ENCODE data around the gene C7. TPM values are rescaled to one million over a fixed set of nuclear protein-coding genes. Genes with fewer than 3 reads are reported as not detected.

Gene C7
- total RNA-seq, 4 donors from 2014 or later = 694 to 893 (median 802) TPM

DNA sequence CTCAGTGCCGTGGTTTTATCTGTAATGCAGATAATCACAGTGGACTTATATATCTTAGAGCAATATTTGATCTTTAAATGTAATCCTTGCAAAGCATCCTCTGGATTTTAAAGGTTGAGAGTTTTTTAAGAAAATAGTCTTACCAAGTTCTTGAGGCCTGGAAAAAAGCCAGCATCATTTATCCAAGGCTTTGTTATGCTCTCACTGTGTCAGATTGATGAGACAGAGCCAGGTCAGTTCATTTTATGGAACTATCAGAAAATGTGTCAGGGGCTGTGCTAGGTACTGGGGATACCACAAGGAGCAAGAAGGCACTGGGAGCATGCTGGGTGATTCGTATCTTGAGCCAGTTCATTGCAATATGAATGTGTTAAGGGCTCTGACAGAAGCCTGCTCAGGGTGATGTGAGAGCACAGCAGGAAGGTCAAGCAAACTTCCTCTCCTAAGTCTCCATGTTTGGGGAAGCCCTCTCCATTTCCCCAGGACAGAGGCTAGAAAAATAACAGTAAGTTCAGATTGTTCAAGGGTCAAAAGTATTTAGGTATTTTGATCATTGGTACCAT, 19.7 kb downstream of the C7 start:
- no peak for TF ChIP-seq CTCF (IDR thresholded peaks at IDR 0.05)
- ATAC-seq (ENCODE audit: low FRiP score) = no peak
- no peak for DNase-seq (ENCODE audit: low spot score)

DNA sequence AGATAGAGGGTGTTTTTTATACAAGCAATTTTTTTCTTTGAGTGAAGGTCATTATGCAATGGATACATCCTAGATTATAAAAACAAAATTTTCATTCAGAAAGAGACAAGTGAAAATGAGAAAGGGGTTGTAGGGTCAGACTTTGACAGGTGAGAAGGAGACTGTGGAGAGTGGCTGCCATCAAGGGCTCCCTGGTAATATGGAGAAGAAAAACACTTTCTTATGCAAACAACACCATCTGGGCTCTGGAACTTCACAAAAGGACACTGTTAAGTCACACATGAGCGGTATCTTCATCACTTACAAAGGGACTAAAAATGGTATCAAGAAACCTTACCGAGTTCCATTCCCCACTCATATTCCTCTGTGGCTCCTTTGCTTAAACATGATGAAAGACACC, 23.5 kb downstream of the C7 start:
- DNase-seq (ENCODE audit: low spot score) = no peak
- no peak for ATAC-seq (ENCODE audit: low FRiP score)
- TF ChIP-seq CTCF (IDR thresholded peaks at IDR 0.05) = no peak

GRCh38 chr5:40937075-40937474, 27.8 kb downstream of the C7 start:
- ATAC-seq (ENCODE audit: low FRiP score) = no peak
- DNase-seq (ENCODE audit: low spot score) = no peak
- TF ChIP-seq CTCF (IDR thresholded peaks at IDR 0.05) = no peak

DNA sequence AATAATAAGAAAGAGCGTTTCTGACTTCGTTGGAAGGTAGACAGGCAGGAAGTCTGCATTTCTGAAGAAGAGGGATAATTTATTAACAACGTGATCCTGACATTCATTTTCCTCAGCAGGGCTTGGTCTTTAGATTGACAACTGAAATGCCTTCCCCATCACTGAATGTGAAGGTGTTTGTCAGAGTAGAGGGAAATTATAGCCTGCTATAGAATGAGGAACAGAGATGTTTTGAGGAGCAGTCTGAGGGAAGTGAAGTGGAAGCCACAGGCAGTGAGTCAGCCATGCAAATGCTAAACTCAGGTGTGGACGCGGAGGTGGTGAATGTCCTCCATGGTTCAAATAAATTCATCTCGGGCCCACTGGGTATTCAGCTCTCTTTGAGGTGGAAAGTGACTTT, 30.5 kb downstream of the C7 start:
- no peak for TF ChIP-seq CTCF (IDR thresholded peaks at IDR 0.05)
- DNase-seq (ENCODE audit: low spot score) = no peak
- ATAC-seq (ENCODE audit: low FRiP score) = no peak

- no peak for DNase-seq (ENCODE audit: low spot score)
- TF ChIP-seq CTCF (IDR thresholded peaks at IDR 0.05) = no peak
- ATAC-seq (ENCODE audit: low FRiP score) = no peak
These were observed 35.8 kb downstream of the C7 start for GRCh38 chr5:40945111-40945510.

GRCh38 chr5:40955313-40955712, 46.0 kb downstream of the C7 start:
- ATAC-seq (ENCODE audit: low FRiP score) (no peak), DNase-seq (ENCODE audit: low spot score) (no peak)
- TF ChIP-seq CTCF (IDR thresholded peaks at IDR 0.05) = no peak

GRCh38 chr5:40957048-40957447, 47.8 kb downstream of the C7 start:
- no peak for TF ChIP-seq CTCF (IDR thresholded peaks at IDR 0.05)
- DNase-seq (ENCODE audit: low spot score) (no peak), ATAC-seq (ENCODE audit: low FRiP score) (no peak)
